Hepatocyte (in vitro differentiated cells): ENCODE results near the gene CARD18.

Source experiments
- EZH2 ChIP-seq: fragments of 200-600 bp; sonication (generic); IDR thresholded peaks from 2 replicates; pipeline ENCODE4 v1.6.1; 2016; ENCODE audit warnings: antibody characterized with exemption, mild to moderate bottlenecking, borderline replicate concordance
- EZH2phosphoT487 ChIP-seq: fragments of 200-600 bp; sonication (generic); IDR thresholded peaks from one replicate; pipeline ENCODE4 v1.6.1; 2018; ENCODE audit warnings: antibody characterized with exemption, mild to moderate bottlenecking, low read depth, moderate library complexity; ENCODE audit not compliant: unreplicated experiment, severe bottlenecking
- TF ChIP-seq, protein P1 (sequence below): fragments of 200-600 bp; sonication (generic); IDR thresholded peaks from 2 replicates; pipeline ENCODE4 v1.5.1; 2016; ENCODE audit warnings: antibody characterized with exemption, mild to moderate bottlenecking; ENCODE audit not compliant: poor library complexity

DNA sequence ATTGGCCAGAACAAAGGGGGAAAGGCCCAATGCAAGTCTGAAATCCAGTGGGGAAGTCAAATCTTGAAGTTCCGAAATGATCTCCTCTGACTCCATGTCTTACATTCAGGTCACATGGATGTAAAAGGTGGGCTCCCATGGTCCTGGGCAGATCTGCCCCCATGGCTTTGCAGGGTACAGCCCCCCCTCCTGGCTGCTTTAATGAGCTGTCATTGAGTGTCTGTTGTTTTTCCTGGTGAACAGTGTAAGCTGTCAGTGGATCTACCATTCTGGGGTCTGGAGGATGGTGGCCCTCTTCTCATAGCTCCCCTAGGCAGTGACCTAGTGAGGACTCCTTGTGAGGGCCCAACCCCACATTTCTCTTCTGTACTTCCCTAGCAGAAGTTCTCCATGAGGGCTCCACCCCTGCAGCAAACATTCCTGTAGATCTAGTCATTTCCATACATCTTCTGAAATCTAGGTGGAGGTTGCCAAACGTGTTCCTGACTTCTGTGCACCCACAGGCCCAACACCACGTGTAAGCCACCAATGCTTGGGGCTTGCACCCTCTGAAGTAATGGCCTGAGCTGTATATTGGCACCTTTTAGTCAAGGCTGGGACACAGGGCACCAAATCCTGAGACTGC is 9.3 kb downstream of the CARD18 start:
- TF ChIP-seq, protein P1, sequence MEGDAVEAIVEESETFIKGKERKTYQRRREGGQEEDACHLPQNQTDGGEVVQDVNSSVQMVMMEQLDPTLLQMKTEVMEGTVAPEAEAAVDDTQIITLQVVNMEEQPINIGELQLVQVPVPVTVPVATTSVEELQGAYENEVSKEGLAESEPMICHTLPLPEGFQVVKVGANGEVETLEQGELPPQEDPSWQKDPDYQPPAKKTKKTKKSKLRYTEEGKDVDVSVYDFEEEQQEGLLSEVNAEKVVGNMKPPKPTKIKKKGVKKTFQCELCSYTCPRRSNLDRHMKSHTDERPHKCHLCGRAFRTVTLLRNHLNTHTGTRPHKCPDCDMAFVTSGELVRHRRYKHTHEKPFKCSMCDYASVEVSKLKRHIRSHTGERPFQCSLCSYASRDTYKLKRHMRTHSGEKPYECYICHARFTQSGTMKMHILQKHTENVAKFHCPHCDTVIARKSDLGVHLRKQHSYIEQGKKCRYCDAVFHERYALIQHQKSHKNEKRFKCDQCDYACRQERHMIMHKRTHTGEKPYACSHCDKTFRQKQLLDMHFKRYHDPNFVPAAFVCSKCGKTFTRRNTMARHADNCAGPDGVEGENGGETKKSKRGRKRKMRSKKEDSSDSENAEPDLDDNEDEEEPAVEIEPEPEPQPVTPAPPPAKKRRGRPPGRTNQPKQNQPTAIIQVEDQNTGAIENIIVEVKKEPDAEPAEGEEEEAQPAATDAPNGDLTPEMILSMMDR = no peak
- no peak for TF ChIP-seq EZH2
- no peak for TF ChIP-seq EZH2phosphoT487
